Activated naive CD4-positive, alpha-beta T cell treated with anti-CD3 and anti-CD28 coated beads for 36 hours (primary cell): ENCODE results near the gene FOXRED1. TPM values are rescaled to one million over a fixed set of nuclear protein-coding genes. Genes with fewer than 3 reads are reported as not detected.

Experiments
- CTCF ChIA-PET: fragments of 350-600 bp; sonication (Branson Sonifier 250); formaldehyde crosslinking; loops from one replicate; lab custom pipeline; 2021; ENCODE audit warnings: antibody characterized with exemption; lab: Charles Lee
- DNase-seq: peaks from one replicate; pipeline ENCODE4 v3.0.0-alpha.2; 2020
- H3K27ac Mint-ChIP-seq: one replicate; pipeline ENCODE4 v1.8.0; 2021; ENCODE audit warnings: mild to moderate bottlenecking, mixed read lengths
- H3K27me3 Mint-ChIP-seq: one replicate; pipeline ENCODE4 v1.8.0; 2021; ENCODE audit warnings: low read depth, mixed read lengths
- H3K36me3 Mint-ChIP-seq: one replicate; pipeline ENCODE4 v1.8.0; 2021; ENCODE audit warnings: low read depth, mixed read lengths
- H3K4me1 Mint-ChIP-seq: one replicate; pipeline ENCODE4 v1.8.0; 2021; ENCODE audit warnings: low read depth, mixed read lengths
- H3K4me3 Mint-ChIP-seq: one replicate; pipeline ENCODE4 v1.8.0; 2021; ENCODE audit warnings: mild to moderate bottlenecking, moderate library complexity, mixed read lengths
- H3K9me3 Mint-ChIP-seq: one replicate; pipeline ENCODE4 v1.8.0; 2021; ENCODE audit warnings: mixed read lengths
- intact Hi-C: fragments of 100-400 bp; cut with micrococcal nuclease; formaldehyde crosslinking; loops from one replicate; pipeline ENCODE4 v1.15.1; 2023
- total RNA-seq, 2 experiments: library from RNA; stranded (reverse); gene quantifications; one replicate each; pipeline ENCODE4 v1.2.3, GENCODE V29; 2021

Gene FOXRED1
- total RNA-seq, 2 experiments from 2014 or later, result 41.2 to 48.6 TPM

DNA sequence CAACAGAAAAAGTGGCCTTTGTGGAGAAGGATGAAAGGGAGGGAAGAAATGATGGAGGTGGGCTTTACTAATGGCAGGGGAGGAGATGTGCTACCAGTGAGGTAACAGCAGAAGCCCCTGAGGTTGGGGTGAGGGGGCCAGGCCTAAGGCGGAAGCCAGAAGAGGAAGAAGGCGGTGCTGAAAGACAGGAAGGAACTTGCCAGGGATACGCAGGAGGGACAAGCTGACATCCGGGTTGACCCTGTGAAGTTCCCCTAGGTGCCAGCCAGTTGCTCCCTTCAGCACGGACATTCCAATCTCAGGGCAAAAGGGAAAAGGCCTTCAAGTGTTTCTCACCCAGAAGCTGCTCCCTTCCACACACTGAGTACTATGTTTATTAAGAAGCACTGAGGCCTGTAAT, 11.6 kb downstream of the FOXRED1 start:
- CTCF ChIA-PET, result interaction anchor here (1.1 kb wide), 1 partner anchor 19 kb away, joined by 3 read pairs; no protein-coding TSS in a partner anchor
- peaks cover 39% of the 10 kb centered on the region for H3K4me1 Mint-ChIP-seq
- no peak overlapping the region for H3K4me3 Mint-ChIP-seq
- H3K27ac Mint-ChIP-seq, result no peak overlapping the region
- no peaks in the 10 kb centered on the region for H3K9me3 Mint-ChIP-seq
- DNase-seq, result no peak
- H3K27me3 Mint-ChIP-seq, result no peaks in the 10 kb centered on the region
- peaks cover 24% of the 10 kb centered on the region for H3K36me3 Mint-ChIP-seq
- intact Hi-C loops, result loop anchor here (5.0 kb wide), 1 partner anchor 378 kb away; the partner anchor contains the start of genes DDX25 and PUS3

DNA sequence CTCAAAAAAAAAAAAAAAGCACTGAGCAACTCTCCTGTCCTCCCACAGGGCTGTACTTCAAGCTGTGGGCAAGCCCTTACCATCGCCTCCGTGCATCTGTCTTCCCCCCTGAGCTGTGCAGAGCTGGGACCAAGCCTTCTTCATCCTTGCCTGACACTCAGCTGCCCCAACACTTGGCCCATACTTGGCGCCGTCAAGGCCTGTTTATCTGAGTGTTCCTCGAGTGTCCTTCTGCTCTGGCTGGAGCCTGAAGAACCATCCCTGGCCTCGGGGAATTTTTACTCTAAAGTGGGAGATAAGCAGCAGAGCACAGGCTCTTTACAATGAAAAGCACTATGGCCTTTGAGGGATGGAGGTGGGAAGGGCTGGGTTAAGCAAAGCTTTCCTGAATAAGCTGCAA, 12.3 kb downstream of the FOXRED1 start:
- Mint-ChIP-seq H3K4me1 (peaks cover 43% of the 10 kb centered on the region), H3K9me3 (no peaks in the 10 kb centered on the region), H3K4me3 (no peak overlapping the region), H3K27ac (peak overlapping the region; percentile 46), H3K36me3 (peaks cover 18% of the 10 kb centered on the region), H3K27me3 (no peaks in the 10 kb centered on the region)
- CTCF ChIA-PET, result interaction anchor here (0.8 to 1.2 kb wide), 3 partner anchors 9 to 18 kb away, joined by 3 read pairs; no protein-coding TSS in a partner anchor
- DNase-seq, result no peak
- intact Hi-C loops, result loop anchor here (5.0 kb wide), 1 partner anchor 379 kb away; the partner anchor contains the start of genes DDX25 and PUS3

DNA sequence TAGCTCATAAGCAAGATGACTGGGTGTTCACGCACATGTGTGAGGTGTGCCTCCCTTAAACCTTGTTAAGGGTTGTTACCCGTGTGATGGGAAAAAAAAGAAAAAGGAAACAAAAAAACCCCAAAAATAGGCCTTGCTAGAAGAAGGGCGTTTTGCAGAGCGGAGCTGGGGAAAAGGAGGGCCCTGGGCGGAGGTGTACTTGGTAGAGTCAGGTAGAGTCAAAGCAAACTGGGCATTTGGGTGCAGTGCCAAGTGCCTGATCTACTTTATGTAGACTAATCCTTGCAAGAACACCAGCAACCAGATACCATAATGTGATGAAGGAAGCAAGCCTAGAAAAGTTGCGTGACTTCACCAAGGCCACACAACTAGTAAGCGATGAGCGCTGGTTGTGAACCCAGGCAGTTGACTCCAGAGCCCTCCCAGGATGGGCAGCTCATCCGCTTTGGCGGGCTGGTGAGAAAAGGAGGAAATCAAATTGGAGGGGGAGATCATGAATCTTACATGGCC, 12.8 kb downstream of the FOXRED1 start:
- Mint-ChIP-seq H3K27me3 (no peaks in the 10 kb centered on the region), H3K4me3 (peak overlapping the region; percentile 95), H3K27ac (no peak overlapping the region), H3K36me3 (peaks cover 18% of the 10 kb centered on the region), H3K4me1 (peaks cover 46% of the 10 kb centered on the region), H3K9me3 (no peaks in the 10 kb centered on the region)
- CTCF ChIA-PET, result interaction anchor here (0.8 to 1.2 kb wide), 3 partner anchors 10 to 18 kb away, joined by 3 read pairs; no protein-coding TSS in a partner anchor
- DNase-seq, result no peak
- intact Hi-C loops, result loop anchor here (1.0 to 5.0 kb wide), 3 partner anchors 12 to 379 kb away; partner anchors contain the start of genes DDX25, FOXRED1, PUS3 and ST3GAL4

GRCh38 chr11:126282361-126282735, 13.4 kb downstream of the FOXRED1 start:
- Mint-ChIP-seq H3K36me3 (peaks cover 15% of the 10 kb centered on the region), H3K27me3 (no peaks in the 10 kb centered on the region), H3K4me3 (peak overlapping the region; percentile 95), H3K4me1 (peaks cover 49% of the 10 kb centered on the region), H3K27ac (peak overlapping the region; percentile 87), H3K9me3 (no peaks in the 10 kb centered on the region)
- intact Hi-C loops, result loop anchor here (1.0 to 5.0 kb wide), 3 partner anchors 13 to 380 kb away; partner anchors contain the start of genes DDX25, FOXRED1, PUS3 and ST3GAL4
- peak; percentile 67 for DNase-seq
- CTCF ChIA-PET, result interaction anchor here (0.6 to 1.2 kb wide), 2 partner anchors 11 to 245 kb away, joined by 3 to 4 read pairs; no protein-coding TSS in a partner anchor

GRCh38 chr11:126282736-126283591, 14.0 kb downstream of the FOXRED1 start, which contains the start of gene TIRAP:
TIRAP (plus strand) TSS chr11:126283093; CDS start chr11:126290895, 7,802 bp downstream.
- peaks cover 49% of the 10 kb centered on the region for H3K4me1 Mint-ChIP-seq
- peak within 1 kb of the TSS; percentile 95 for H3K4me3 Mint-ChIP-seq
- no peaks in the 10 kb centered on the region for H3K9me3 Mint-ChIP-seq
- intact Hi-C loops, result loop anchor here (1.0 to 5.0 kb wide), 5 partner anchors 14 to 381 kb away; partner anchors contain the start of genes DDX25, FAM118B, FOXRED1 and PUS3
- no peaks in the 10 kb centered on the region for H3K27me3 Mint-ChIP-seq
- peaks cover 10% of the 10 kb centered on the region for H3K36me3 Mint-ChIP-seq
- CTCF ChIA-PET, result interaction anchor here (0.6 kb wide), 1 partner anchor 245 kb away, joined by 4 read pairs; no protein-coding TSS in a partner anchor
- peak within 1 kb of the TSS; percentile 93 for H3K27ac Mint-ChIP-seq
- DNase-seq, result peak; percentile 70

DNA sequence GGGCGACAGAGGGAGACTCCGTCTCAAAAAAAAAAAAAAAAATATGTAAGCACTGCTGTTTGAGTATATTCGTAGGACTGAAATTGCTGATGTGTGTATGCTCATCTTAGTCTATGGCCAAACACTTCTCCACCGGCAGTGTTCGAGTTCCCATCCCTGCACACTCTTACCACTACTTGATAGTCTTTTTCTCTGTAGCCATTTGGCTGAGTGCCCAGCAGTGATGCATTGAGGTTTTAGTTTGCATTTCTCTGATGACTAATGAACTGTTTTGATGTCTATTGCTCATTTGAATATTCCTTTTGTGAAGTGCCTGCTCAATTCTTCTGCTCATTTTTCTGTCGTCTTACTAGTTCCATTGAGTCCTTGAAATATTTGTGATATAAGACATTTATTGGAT, 15.9 kb downstream of the FOXRED1 start:
- peak overlapping the region; percentile 50 for H3K27ac Mint-ChIP-seq
- H3K4me1 Mint-ChIP-seq, result peaks cover 54% of the 10 kb centered on the region
- CTCF ChIA-PET, result no interaction called here
- peak overlapping the region; percentile 43 for H3K4me3 Mint-ChIP-seq
- no peaks in the 10 kb centered on the region for H3K9me3 Mint-ChIP-seq
- intact Hi-C loops, result loop anchor here (1.0 to 5.0 kb wide), 3 partner anchors 19 to 383 kb away; partner anchors contain the start of genes DCPS, DDX25 and PUS3
- H3K27me3 Mint-ChIP-seq, result no peaks in the 10 kb centered on the region
- H3K36me3 Mint-ChIP-seq, result peaks cover 4% of the 10 kb centered on the region
- DNase-seq, result peak; percentile 99

- CTCF ChIA-PET, result interaction anchor here (0.9 to 1.3 kb wide), 3 partner anchors 11 to 151 kb away, joined by 3 to 4 read pairs (median 3); no protein-coding TSS in a partner anchor
- Mint-ChIP-seq H3K27ac (no peak overlapping the region), H3K4me1 (peaks cover 38% of the 10 kb centered on the region), H3K36me3 (peaks cover 5% of the 10 kb centered on the region), H3K9me3 (no peaks in the 10 kb centered on the region), H3K27me3 (no peaks in the 10 kb centered on the region), H3K4me3 (no peak overlapping the region)
- intact Hi-C loops, result no loop called here
- DNase-seq, result no peak
Observed at GRCh38 chr11:126288237-126288636, 19.3 kb downstream of the FOXRED1 start.

DNA sequence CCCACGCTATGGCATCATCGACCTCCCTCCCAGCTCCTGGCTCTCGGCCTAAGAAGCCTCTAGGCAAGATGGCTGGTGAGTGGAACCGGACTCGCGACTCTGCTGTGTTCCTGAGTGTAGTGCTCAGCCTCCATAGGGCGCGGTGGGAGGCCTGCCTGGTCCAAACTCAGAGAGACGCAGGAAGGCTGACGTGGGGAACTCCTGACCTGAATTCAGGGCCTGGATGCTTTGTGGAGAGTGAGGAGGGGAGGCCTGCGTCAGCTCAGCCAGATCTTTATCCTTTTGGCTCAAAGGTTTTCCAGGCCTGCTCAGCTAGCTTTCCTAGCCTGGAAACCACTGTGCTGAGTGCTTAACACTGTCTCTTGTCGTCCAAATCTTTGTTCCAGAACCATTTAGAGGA, 21.9 kb downstream of the FOXRED1 start:
- Mint-ChIP-seq H3K27ac (no peak overlapping the region), H3K4me3 (no peak overlapping the region), H3K36me3 (peaks cover 11% of the 10 kb centered on the region), H3K9me3 (no peaks in the 10 kb centered on the region), H3K4me1 (peaks cover 28% of the 10 kb centered on the region), H3K27me3 (no peaks in the 10 kb centered on the region)
- intact Hi-C loops, result no loop called here
- CTCF ChIA-PET, result no interaction called here
- DNase-seq, result no peak

DNA sequence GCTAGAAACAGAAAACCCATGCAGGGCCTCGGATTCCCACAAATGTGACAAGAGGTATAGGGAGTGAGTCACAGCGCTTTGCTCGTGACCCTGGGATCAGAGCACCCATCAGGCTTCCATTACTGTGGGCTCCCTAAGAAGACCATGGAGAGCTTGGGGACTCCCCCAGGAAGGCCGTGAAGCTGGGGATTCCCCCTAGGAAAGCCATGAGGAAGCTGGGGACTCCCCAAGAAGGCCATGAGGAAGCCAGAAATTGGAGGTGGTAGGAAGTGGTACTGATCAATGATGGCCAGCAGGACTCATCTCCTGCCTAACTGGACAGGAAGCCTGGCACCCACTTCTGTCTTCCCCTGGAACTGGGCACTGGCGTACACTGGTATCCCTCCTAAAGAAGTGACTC, 24.8 kb downstream of the FOXRED1 start:
- Mint-ChIP-seq H3K36me3 (peaks cover 17% of the 10 kb centered on the region), H3K4me3 (no peak overlapping the region), H3K27ac (no peak overlapping the region), H3K9me3 (no peaks in the 10 kb centered on the region), H3K27me3 (no peaks in the 10 kb centered on the region), H3K4me1 (peaks cover 16% of the 10 kb centered on the region)
- CTCF ChIA-PET, result no interaction called here
- intact Hi-C loops, result no loop called here
- DNase-seq, result no peak

- CTCF ChIA-PET, result interaction anchor here (1.0 kb wide), 1 partner anchor 14 kb away, joined by 3 read pairs; no protein-coding TSS in a partner anchor
- Mint-ChIP-seq H3K36me3 (peaks cover 22% of the 10 kb centered on the region), H3K9me3 (no peaks in the 10 kb centered on the region), H3K27me3 (no peaks in the 10 kb centered on the region), H3K4me3 (no peak overlapping the region), H3K27ac (no peak overlapping the region), H3K4me1 (peaks cover 18% of the 10 kb centered on the region)
- DNase-seq, result no peak
- intact Hi-C loops, result no loop called here
Observed at GRCh38 chr11:126297004-126297403, 28.1 kb downstream of the FOXRED1 start.

- Mint-ChIP-seq H3K9me3 (no peaks in the 10 kb centered on the region), H3K4me1 (peaks cover 35% of the 10 kb centered on the region), H3K36me3 (peaks cover 16% of the 10 kb centered on the region), H3K4me3 (peak within 1 kb of the TSS; percentile 95), H3K27ac (peak within 1 kb of the TSS; percentile 97), H3K27me3 (no peaks in the 10 kb centered on the region)
- DNase-seq, result peak; percentile 86
- intact Hi-C loops, result loop anchor here (1.0 kb wide), 7 partner anchors 13 to 401 kb away; partner anchors contain the start of genes FAM118B, FOXRED1, PUS3 and RPUSD4
- CTCF ChIA-PET, result interaction anchor here (0.7 kb wide), 1 partner anchor 177 kb away, joined by 5 read pairs; no protein-coding TSS in a partner anchor
Observed at GRCh38 chr11:126303623-126304456, 34.9 kb downstream of the FOXRED1 start, which contains the start of gene DCPS. DCPS (plus strand) TSS chr11:126304060; CDS start chr11:126304081, 21 bp downstream.
